GM12892 (cell line): Measurements from ENCODE around the gene TMCC3.
"Not testable (repeated sequence)": the region's sequence is repeated elsewhere in the genome, so short reads cannot be mapped to it uniquely, and the experiment has no call there.

Experiments used
- DNase-seq: peaks from one replicate; pipeline ENCODE4 v3.0.0; 2011; ENCODE audit not compliant: insufficient read length
- FAIRE-seq: peaks from 2 replicates; lab custom pipeline; 2011; peaks lifted over from hg19 to GRCh38; lab: Jason Lieb, UNC
- POLR2A ChIP-seq: IDR thresholded peaks from 2 replicates; pipeline ENCODE4 v1.6.1; 2011; ENCODE audit warnings: low read depth, low read length, control low read depth
- POLR2AphosphoS5 ChIP-seq: IDR thresholded peaks from 2 replicates; pipeline ENCODE4 v1.6.1; 2011; ENCODE audit warnings: low read depth, low read length, control low read depth
- TAF1 ChIP-seq: IDR thresholded peaks from 2 replicates; pipeline ENCODE4 v1.6.1; 2011; ENCODE audit warnings: low read depth, mild to moderate bottlenecking, control low read depth, low read length, borderline replicate concordance

TMCC3 gene

DNA sequence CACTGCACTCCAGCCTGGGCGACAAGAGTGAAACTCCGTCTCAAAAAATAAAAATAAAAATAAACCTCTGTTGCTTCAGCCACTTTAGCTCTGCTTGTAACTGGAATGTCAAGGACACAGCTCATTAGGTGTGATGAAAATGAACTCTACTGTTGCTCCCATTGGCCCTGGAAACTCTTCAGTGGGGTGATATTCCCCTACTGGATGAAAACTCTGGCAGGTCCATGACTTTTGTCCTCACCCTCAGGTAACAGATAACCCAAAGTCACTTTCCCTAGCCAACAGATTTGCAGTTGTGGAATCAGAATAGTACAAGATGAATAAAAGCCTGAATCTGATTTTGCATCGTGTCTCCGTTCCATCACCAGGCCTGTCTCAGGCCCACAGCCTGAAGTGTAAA, 98.5 kb downstream of the TMCC3 start:
- TF ChIP-seq POLR2A (no peak), POLR2AphosphoS5 (no peak), TAF1 (no peak)
- DNase-seq, result no peak
- FAIRE-seq, result no peak

DNA sequence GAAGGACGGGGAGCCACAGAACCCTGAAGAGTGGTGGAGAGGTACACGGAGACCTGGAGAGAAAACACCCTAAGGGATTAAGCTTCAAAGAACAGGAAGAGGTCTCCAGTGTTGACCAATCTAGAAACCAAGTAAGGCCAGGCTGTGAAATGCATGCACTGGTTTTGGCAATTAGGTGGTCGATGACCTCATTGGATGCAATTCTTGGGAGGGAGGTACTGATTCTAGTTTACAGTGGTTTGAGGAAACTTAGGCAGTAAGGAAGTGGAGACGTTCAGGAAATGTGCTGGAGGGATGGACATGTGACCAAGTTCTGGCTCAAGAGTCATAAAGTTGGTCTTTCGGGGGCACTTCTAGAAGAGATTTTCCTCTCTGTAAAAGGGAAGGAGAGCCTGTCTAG, 99.4 kb downstream of the TMCC3 start:
- TF ChIP-seq POLR2A (no peak), POLR2AphosphoS5 (no peak), TAF1 (no peak)
- DNase-seq (no peak), FAIRE-seq (no peak)

DNA sequence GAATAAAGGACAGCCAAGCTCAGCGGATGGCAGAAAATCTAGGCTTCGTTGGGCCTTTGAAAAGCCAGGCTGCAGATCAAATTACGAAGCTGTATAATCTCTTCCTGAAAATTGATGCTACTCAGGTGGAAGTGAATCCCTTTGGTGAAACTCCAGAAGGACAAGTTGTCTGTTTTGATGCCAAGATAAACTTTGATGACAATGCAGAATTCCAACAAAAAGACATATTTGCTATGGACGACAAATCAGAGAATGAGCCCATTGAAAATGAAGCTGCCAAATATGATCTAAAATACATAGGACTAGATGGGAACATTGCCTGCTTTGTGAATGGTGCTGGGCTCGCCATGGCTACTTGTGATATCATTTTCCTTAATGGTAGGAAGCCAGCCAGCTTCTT, 101.5 kb downstream of the TMCC3 start:
- FAIRE-seq, DNase-seq: not testable (repeated sequence)

DNA sequence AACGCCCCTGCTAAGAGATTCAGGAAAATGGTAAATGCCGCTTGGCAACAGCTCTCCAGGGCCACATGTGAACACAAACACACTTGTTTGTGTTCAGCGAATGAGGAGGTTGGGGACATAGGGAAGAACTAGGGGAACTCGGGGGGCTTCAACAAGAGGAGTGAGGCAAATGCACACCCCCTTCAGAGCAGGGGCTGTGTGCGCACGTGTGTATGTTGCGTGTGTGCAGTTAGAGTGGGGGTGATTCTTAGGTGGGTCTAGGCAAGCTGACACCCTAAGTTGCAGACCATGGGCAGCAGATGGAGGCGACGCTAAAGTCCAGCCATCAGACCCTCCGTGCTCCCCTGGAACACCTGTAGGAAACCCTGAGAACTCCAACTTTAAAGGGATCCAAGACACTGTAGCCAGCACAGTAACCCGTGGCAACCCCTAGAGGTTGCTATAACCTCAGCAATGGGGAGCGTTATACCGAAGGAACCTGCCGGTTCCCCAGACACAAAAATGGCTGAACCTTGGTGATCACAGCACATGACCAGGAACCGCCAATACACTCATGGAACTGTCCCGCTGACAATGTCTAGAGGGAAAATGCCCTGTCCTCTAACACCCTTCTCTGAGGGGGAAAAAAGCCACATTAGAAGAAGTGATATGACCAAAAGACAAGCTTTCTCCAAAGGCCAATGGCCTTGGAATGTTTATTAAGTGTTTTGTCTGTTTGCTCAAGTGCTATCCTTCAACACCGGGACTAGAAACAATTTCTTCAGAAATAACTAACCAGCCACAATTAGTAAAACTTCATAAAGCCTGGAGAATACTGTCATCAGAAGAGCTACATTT, 104.2 kb downstream of the TMCC3 start:
- FAIRE-seq (peak; percentile 33), DNase-seq (peak; percentile 54)
- TF ChIP-seq TAF1 (no peak), POLR2A (no peak), POLR2AphosphoS5 (no peak)

DNA sequence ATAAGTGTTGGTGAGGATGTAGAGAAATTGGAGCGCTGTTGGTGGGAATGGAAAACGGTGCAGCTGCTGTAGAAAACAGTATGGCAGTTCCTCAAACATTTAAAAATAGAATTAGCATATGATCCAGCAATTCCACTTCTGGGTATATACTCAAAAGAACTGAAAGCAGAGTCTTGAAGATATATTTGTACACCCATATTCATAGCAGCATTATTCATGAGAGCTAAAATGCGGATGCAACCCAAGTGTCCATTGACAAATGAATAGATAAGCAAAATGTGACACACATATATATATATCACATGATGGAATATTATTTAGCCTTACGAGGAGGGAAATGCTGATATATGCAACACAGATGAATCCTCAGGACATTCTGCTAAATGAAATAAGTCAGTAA, 106.0 kb downstream of the TMCC3 start:
- no peak for TF ChIP-seq POLR2A
- TF ChIP-seq POLR2AphosphoS5, result no peak
- no peak for TF ChIP-seq TAF1
- no peak for DNase-seq
- no peak for FAIRE-seq

DNA sequence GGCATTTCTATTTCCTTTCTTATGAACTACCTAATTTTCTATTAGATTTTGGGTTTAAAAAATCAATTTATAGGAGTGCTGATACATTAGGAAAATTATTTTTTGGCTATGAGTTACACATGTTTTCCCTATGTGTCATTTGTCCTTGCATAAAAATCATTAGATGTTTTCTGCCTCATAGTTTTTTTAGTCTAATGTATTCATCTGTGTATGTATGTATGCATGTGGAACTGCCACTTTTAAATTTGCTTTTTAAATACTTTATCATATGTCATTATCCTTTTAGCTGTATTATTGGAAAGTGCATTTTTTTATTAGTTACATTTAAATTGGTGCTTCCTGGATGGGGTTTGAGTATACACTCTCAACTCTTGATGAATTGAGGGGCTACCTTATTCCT, 112.0 kb downstream of the TMCC3 start:
- FAIRE-seq (no peak), DNase-seq (no peak)
- TF ChIP-seq POLR2A (no peak), TAF1 (no peak), POLR2AphosphoS5 (no peak)

DNA sequence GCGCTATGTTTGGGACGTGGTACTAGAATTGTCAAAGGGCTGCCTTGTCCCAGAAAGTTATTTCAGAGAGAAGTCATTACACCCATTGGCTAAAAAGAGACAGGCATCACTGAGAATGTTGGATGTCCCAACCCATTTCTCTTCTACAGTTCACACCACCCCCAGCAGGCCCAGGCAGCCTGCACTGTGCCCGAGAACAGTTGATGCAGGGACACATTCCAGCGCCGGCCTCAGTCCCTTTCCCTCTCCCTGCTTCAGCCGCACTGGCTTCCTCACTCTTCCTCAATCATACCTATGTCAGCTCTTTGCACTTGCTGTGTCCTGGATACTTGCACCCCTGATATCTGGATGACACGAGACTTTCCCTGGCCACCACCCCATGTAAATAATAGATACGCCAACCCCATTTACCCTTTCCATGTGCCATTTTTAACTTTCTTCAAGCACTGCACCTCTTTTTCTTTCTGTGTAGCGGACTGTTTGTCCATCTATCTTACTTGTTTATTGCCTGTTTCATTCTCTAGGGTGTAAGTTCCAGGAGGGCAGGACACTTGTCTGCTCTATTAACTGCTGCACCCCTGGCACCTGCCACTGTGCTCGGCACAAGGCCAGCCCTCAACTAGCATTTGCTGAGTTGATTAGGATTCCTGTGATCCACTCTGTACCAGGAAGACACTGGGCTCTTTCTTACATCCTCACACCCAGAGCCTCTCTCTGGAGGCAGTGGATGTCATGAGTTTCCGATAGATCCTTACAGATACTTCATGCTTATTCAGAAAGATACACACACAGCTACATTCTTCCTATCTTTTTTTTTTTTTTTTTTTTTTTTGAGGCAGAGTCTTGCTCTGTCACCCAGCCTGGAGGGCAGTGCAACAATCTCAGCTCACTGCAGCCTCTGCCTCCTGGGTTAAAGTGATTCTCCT, 114.1 kb downstream of the TMCC3 start:
- FAIRE-seq, result no peak
- DNase-seq, result no peak
- TF ChIP-seq POLR2AphosphoS5 (no peak), POLR2A (no peak), TAF1 (no peak)

DNA sequence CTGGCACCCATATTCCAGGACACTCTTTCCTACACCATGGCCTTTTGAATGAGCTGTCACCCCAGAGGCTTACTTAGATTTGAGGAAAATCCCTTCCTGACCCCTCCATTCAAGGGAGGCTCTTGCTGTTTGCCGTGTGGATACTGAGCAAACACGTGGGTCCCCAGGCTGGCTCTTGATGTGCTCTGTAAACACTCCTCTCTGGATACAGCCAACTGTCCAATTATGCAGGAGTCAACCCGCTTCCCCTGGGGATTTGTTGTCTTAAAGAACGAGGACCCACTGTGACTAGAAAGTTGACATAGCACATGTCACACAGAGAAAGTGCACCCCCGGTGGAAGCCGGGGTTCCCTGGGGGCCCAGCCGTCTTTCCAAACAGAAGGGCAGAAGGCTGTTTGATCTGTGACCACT, 114.8 kb downstream of the TMCC3 start:
- DNase-seq (no peak), FAIRE-seq (no peak)
- TF ChIP-seq TAF1 (no peak), POLR2A (no peak), POLR2AphosphoS5 (no peak)

DNA sequence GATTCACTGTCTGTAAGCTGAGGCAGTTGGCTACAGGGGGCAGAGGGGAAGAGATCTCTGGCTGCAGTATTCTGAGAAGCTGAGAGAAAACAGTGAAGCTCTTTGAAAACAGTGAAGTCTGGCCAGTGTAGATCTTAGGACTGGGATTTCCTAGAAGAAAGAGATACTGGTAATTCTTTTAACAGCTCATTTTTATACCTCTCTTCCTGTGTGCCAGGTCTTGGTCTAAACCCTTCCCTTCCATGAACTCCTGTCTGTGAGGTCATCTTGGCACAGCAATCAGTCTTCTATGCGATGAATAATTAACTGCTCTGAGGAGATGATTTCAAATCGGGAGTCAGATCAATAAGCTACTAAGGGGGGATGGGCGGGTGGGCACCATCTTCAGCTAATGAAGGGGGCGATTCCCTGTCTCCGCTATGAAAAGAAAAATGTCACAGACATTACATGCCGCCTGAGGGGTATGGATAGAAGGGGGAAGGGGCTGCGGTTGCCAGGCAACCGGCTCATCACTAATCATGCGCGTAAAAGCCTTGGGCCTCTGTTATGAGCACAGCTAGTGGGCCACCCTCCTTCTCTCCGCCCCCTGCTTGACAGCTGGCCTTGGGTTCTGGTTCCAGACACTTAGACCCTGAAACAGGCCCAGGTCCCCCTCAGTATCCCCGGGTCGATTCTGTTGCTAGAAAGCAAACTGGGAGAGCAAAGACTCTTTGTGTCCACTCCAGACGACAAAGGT, 115.4 kb downstream of the TMCC3 start:
- TF ChIP-seq POLR2AphosphoS5 (no peak), TAF1 (no peak), POLR2A (no peak)
- FAIRE-seq, result no peak
- DNase-seq, result no peak

DNA sequence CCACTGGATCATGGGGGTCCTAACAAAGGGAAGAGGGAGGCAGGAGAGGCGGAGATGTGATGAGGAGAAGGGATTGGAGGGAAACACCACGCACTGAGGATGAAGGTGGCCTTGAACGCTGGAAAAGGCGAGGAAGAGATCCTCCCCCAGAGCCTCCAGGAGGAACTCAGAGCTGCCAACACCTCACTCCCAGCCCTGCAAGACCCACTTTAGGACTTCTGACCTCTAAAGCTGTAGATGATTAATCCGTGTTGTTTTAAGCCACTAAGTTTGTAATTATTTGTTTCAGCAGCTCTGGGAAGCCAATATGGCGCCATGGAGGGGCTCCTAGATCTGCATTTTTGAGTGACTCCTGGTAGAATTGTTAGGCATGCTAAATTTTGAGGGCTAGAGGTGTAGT, 116.1 kb downstream of the TMCC3 start:
- DNase-seq (no peak), FAIRE-seq (no peak)
- TF ChIP-seq TAF1 (no peak), POLR2AphosphoS5 (no peak), POLR2A (no peak)
